Activated CD4-positive, alpha-beta T cell treated with anti-CD3 and anti-CD28 coated beads for 24 hours (primary cell): Measurements from ENCODE around the gene ARHGEF7.

ENCODE experiments used
- DNase-seq, 2 donors: peaks; one replicate each; pipeline ENCODE4 v3.0.0-alpha.2; 2020; ENCODE audit warnings: low read depth in 2 of 2

The ARHGEF7 gene

GRCh38 chr13:111323950-111324651, 209.0 kb downstream of the ARHGEF7 start:
- DNase-seq, result no peak

- no peak for DNase-seq
These were observed 209.6 kb downstream of the ARHGEF7 start for GRCh38 chr13:111324736-111325135.

- DNase-seq, result no peak
These were observed 210.2 kb downstream of the ARHGEF7 start for GRCh38 chr13:111325146-111325890.

GRCh38 chr13:111325941-111326620, 211.0 kb downstream of the ARHGEF7 start:
- DNase-seq, result no peak

- no peak for DNase-seq
These were observed 211.5 kb downstream of the ARHGEF7 start for GRCh38 chr13:111326621-111326965.

DNA sequence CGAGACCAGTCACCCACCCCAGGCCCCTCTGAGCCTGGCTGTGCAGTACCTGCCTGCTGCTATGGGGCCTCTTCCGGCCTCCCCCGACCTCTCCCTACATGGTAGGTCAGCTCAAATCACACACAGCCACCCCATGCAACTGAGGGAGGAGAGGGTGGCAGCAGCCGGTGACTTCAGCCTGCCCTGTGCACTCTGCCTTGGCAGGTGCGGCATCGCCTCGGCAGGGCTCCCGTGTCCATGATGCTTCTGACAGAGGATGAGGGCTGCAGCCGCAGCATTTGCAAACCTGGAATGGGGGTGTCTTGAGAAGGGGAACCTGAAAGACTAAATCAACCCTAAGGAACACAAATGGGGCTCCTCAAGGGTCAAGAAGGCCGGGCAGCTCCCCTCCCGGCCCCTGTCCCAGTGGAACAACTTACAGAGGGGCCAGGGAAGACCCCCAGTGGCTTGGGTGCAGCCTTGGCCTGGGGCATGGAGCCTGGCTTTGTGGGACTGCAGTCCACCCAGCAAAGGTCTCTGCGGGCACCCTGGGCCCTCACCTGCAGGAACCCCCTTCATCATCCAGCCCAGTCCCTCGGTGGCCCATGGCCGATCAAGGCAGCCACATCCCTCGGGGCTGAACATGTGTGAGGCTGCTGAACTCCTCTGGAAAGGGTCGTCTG, 212.0 kb downstream of the ARHGEF7 start:
- DNase-seq, result no peak

DNA sequence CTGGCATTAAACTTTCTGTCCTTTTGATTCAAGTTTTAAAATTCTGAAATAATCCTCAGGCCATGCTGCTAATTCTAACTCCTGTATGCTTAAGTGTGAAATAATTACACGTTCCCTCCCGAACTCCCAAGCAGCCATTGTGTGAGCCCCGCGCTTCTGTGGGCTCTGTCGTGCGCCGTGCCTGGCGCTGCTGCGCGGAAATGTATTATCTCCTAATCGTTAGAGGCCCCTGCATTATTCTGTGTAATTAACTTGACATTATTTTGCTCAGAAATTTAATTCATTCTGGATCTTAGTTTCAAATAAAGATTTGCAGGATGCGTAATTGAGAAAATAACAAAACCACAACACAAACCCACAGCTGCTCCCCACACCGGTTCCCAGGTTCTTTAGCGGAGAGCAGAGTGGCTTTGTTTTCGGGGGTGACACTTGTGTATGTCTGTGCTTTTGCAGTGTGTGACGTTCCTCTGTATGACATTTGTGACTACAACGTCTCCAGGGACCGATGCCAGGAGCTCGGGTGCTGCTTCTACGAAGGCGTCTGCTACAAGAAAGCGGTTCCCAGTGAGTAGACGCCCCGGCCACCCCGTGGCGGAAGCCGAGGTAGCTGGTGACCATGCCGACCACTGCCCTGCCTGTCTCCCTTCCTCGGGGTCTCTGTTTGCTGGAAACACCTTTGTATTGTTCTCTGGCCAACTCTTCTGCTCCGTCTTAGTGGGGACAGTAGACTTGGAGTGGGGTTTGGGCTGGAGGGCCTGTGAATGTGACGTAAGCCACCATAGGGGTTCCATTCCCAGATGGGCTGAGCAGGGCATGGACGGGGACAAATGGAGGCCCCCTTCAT, 212.8 kb downstream of the ARHGEF7 start:
- DNase-seq, result no peak

GRCh38 chr13:111328574-111329410, 213.7 kb downstream of the ARHGEF7 start:
- no peak for DNase-seq

DNA sequence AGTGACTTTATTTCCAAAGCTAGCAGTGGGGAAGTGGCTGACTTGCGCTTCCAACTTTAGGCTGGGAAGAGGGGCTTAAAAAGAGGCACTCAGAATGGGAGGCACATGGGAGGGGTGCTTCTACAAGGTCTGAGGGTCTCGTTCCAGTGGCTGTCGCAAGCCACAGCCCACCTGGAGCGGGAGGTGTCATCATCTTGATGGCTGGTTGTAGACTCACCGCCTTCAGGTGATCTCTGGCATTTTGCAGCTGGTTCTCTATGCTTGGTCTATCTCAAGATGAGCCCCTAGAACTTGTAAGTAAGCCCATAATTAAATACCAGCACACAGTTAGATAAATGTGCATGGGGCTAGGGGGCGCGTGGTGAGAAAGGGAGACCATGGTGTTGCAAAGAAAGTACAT, 214.5 kb downstream of the ARHGEF7 start:
- DNase-seq, result no peak

GRCh38 chr13:111330066-111330610, 215.0 kb downstream of the ARHGEF7 start:
- no peak for DNase-seq

DNA sequence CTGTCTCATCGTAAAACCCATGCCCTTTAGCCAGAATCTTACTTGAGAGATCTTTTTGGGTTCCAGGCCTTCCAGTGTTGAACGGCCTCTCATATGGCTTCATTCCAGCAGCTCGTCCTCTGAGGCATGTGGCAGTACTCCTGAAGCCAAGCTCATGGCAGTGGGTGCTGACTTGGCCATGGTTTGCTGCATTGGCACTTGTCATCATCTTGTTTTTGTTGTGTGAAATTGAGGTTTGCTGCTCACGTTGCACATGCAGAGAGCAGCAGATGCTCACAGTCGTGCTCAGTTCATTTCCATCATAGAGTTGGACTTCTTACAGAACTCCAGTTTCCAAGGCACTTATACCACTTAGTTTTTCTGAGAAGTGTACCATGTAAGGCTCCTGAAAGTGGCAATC, 220.2 kb downstream of the ARHGEF7 start:
- no peak for DNase-seq

DNA sequence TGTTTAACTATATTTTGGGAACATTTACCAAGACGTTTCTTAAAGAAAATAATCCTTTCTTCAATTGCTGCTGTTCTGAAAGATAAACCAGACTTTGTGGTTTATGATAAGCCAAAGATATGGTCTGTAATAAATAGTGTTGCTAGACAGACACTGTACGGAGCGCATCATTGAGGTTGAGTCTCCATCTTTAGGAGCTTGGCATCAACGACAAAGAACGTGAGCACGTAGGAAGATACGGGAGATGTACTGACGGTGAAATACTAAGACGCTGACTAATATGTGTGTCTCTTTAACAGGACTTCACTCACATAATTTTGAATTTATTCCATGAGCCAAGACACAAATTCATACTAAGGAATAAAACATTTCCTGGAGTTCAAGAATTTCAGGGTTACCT, 221.6 kb downstream of the ARHGEF7 start:
- no peak for DNase-seq

DNA sequence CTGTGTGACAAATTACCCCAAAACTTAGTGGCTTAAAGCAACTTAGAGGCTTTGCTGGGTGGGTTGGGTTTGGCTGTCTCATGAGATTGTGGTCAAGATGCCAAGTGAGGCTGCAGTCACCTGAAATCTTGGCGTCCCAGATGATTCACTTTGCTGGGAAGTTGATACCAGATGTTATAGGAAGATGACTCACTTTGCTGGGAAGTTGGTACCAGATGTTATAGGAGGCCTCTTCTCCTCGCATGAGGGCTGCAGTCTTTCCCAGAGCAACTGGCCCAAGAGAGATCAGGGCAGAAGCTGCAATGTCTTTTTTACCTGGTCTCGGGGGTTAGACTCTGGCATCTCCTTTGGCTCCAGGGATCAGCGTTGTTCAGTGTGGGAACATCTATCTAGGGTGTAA, 222.1 kb downstream of the ARHGEF7 start:
- DNase-seq, result no peak

DNA sequence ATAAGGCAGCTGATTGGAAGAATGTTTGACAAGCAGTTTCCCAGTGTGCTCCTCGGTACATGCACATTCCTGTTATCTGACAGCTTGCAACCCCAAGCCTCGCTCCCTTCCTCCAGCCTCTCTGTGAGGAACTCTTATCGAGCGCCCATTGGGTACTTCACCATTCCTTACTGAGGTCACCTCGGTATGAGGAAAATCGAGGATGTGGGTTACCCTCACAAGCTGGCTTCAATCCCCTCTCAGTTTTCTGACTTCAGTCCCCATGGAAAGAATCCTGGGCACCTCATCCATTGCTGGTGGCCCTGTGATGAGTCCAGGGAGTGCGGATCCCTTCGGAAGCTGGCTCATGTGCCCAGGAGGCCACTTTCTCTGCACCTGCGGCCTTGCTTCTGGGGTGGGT, 222.6 kb downstream of the ARHGEF7 start:
- DNase-seq, result no peak

GRCh38 chr13:111338841-111339240, 223.7 kb downstream of the ARHGEF7 start:
- DNase-seq, result no peak

DNA sequence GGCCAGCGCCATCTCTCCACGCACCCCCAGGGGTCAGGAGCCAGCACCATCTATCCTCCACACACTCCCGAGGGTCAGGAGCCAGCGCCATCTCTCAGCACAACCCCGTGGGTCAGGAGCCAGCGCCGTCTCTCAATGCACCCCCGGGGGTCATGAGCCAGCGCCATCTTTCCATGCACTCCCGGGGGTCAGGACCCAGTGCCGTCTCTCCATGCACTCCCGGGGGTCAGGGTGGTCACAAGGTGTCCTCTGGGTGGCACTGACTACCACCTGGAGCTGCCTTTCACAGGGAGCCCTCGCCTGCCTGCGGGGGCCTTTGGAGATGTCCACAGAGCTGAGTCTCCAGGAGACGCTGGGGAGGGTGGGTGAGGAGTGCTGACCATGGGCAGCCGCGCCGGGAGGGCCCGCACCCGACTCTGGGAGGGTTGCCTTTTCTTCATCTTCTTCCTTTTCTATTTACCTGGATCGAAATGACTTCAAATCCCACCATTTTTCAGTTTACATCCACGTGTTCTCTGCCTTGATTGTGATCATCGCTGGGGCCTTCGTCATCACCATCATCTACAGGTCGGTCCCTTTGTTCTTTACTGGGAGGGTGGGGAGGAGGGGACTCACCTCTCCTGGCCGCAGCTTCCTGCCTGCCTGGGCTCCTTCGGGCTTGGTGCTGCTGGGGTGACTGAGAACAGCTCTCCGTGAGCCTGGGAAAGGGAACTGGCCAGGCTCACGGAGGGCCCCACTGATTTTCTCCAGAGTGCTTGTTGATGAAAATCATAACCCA, 224.4 kb downstream of the ARHGEF7 start:
- no peak for DNase-seq

DNA sequence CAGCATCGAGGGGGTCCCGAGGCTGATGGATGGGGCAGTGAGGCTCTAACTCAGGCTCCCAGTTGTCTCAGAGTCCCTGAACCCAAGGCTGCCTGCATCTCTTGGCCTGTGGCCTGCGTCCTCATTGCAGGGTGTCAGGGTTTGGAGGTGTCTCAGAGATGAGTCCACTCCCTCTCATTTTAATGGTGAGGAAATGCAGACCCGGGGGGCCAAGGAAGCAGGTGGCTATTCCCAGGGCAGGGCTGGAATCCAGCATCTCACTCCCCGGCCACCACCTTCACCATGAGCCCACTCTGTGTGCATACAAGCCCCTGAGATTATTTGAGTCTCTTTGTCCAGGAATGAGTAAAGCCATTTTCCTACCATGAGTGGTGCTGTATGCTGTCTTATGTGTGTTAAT, 226.8 kb downstream of the ARHGEF7 start:
- no peak for DNase-seq

GRCh38 chr13:111342721-111343120, 227.6 kb downstream of the ARHGEF7 start:
- no peak for DNase-seq

GRCh38 chr13:111343186-111343805, 228.2 kb downstream of the ARHGEF7 start:
- DNase-seq, result no peak
